Gastroesophageal sphincter (tissue), 4 donors: ENCODE data around the gene AGRP. TPM values are rescaled to one million over a fixed set of nuclear protein-coding genes. Genes with fewer than 3 reads are reported as not detected.

Experiments used
- ATAC-seq: fragments of 150-250 bp; one replicate; pipeline ENCODE4 v1.9.1; 2016; ENCODE audit warnings: mild to moderate bottlenecking, moderate library complexity
- H3K27ac ChIP-seq, 4 donors: fragments of 200-600 bp; sonication (generic) in 3 of 4; 1 replicate in 3 of 4; 2 replicates in 1 of 4; pipeline ENCODE4 v1.5.1; 2016 to 2019
- H3K27me3 ChIP-seq: fragments of 200-600 bp; sonication (generic); one replicate; pipeline ENCODE4 v1.5.1; 2019
- H3K36me3 ChIP-seq, 2 donors: fragments of 200-600 bp; sonication (generic); one replicate each; pipeline ENCODE4 v1.5.1; 2019; ENCODE audit warnings: control low read depth in 1 of 2
- H3K4me1 ChIP-seq, 3 donors: fragments of 200-600 bp; sonication (generic); 1 replicate in 2 of 3; 2 replicates in 1 of 3; pipeline ENCODE4 v1.5.1; 2016 to 2019; ENCODE audit warnings: control low read depth in 2 of 3
- H3K4me3 ChIP-seq, 2 donors: fragments of 200-600 bp; sonication (generic); one replicate each; pipeline ENCODE4 v1.5.1; 2019; ENCODE audit warnings: mild to moderate bottlenecking in 1 of 2, moderate library complexity in 1 of 2
- H3K9me3 ChIP-seq, 3 donors: fragments of 200-600 bp; sonication (generic); one replicate each; pipeline ENCODE4 v1.5.1; 2017 to 2019; ENCODE audit warnings: control low read depth in 2 of 3
- CTCF ChIP-seq, 4 experiments: fragments of 200-600 bp in 2 of 4; fragments of 450-650 bp in 2 of 4; sonication (generic) in 1 of 4; IDR thresholded peaks; one replicate each; pipeline ENCODE4 v1.5.1; 2017 to 2019; ENCODE audit warnings: antibody characterized with exemption in 4 of 4, mild to moderate bottlenecking in 2 of 4, moderate library complexity in 2 of 4
- EP300 ChIP-seq: sonication (generic); formaldehyde crosslinking; IDR thresholded peaks from one replicate; pipeline ENCODE4 v1.6.1; 2017; ENCODE audit warnings: antibody characterized with exemption, mild to moderate bottlenecking
- POLR2A ChIP-seq, 2 donors: fragments of 450-650 bp; IDR thresholded peaks; one replicate each; pipeline ENCODE4 v1.6.1; 2017; ENCODE audit warnings: antibody characterized with exemption in 2 of 2, mild to moderate bottlenecking in 2 of 2, moderate library complexity in 1 of 2
- POLR2AphosphoS5 ChIP-seq: sonication (generic); formaldehyde crosslinking; IDR thresholded peaks from one replicate; pipeline ENCODE4 v1.6.1; 2017; ENCODE audit warnings: antibody characterized with exemption
- WGBS, 2 donors: methylation state at CpG; one replicate each; pipeline ENCODE4 v1.1.5; 2018; ENCODE audit warnings: low coverage in 1 of 2; 5-methylcytosine and 5-hydroxymethylcytosine counted together
- total RNA-seq, 4 donors: library from RNA; depleted of rRNA; stranded (reverse); fragments of >200 nt; gene quantifications; one replicate each; pipeline ENCODE4 v1.1.0, GENCODE V29; 2016

The AGRP gene
- total RNA-seq, 4 donors from 2014 or later: not detected

GRCh38 chr16:67519242-67519641 lies 35.9 kb upstream of the AGRP start:
- TF ChIP-seq POLR2A (IDR thresholded peaks at IDR 0.05) (no peak), POLR2AphosphoS5 (no peak), CTCF (IDR thresholded peaks at IDR 0.05) (no peak), EP300 (no peak)

GRCh38 chr16:67518676-67519075 lies 35.3 kb upstream of the AGRP start:
- H3K27ac ChIP-seq: no peak overlapping the region
- H3K9me3 ChIP-seq: no peaks in the 10 kb centered on the region
- no peak for TF ChIP-seq POLR2AphosphoS5
- no peak for TF ChIP-seq EP300
- TF ChIP-seq CTCF (IDR thresholded peaks at IDR 0.05): no peak
- TF ChIP-seq POLR2A (IDR thresholded peaks at IDR 0.05): no peak
- no peaks in the 10 kb centered on the region for H3K36me3 ChIP-seq
- H3K4me3 ChIP-seq: no peak overlapping the region
- WGBS, 2 donors: 76 to 86% methylated on average over 1 to 5 of the region's 8 CpGs
- H3K27me3 ChIP-seq: no peaks in the 10 kb centered on the region
- ATAC-seq: no peak
- H3K4me1 ChIP-seq: peaks cover 0 to 15% (median 4%) of the 10 kb centered on the region in 3 donors

More at GRCh38 chr16:67519242-67519641, 35.9 kb upstream of the AGRP start:
- no peak for ATAC-seq
- WGBS, 2 donors: 59 to 70% methylated on average over 2 to 4 of the region's 4 CpGs
- no peak overlapping the region for H3K4me3 ChIP-seq
- H3K4me1 ChIP-seq: peaks cover 0 to 15% (median 4%) of the 10 kb centered on the region in 3 donors
- no peaks in the 10 kb centered on the region for H3K27me3 ChIP-seq
- no peaks in the 10 kb centered on the region for H3K9me3 ChIP-seq
- H3K36me3 ChIP-seq: no peaks in the 10 kb centered on the region
- H3K27ac ChIP-seq: no peak overlapping the region

GRCh38 chr16:67517661-67518423 lies 34.5 kb upstream of the AGRP start:
- no peak for ATAC-seq
- Histone ChIP-seq H3K27me3 (no peaks in the 10 kb centered on the region), H3K27ac (no peak overlapping the region), H3K4me1 (peaks cover 0 to 15% (median 4%) of the 10 kb centered on the region in 3 donors), H3K4me3 (no peak overlapping the region), H3K36me3 (no peaks in the 10 kb centered on the region), H3K9me3 (no peaks in the 10 kb centered on the region)
- 71 to 92% methylated on average over 2 to 6 of the region's 11 CpGs for WGBS, 2 donors
- no peak for TF ChIP-seq EP300
- TF ChIP-seq POLR2AphosphoS5: no peak
- no peak for TF ChIP-seq CTCF (IDR thresholded peaks at IDR 0.05)
- TF ChIP-seq POLR2A (IDR thresholded peaks at IDR 0.05): no peak

- Histone ChIP-seq H3K36me3 (no peaks in the 10 kb centered on the region), H3K27me3 (no peaks in the 10 kb centered on the region), H3K27ac (no peak overlapping the region), H3K4me1 (peaks cover 0 to 14% (median 4%) of the 10 kb centered on the region in 3 donors), H3K4me3 (no peak overlapping the region), H3K9me3 (no peaks in the 10 kb centered on the region)
- TF ChIP-seq POLR2AphosphoS5 (no peak), POLR2A (IDR thresholded peaks at IDR 0.05) (no peak), EP300 (no peak), CTCF (IDR thresholded peaks at IDR 0.05) (no peak)
- no peak for ATAC-seq
- whole genome bisulfite sequencing, 2 donors: 72 to 79% methylated on average over 3 of the region's 3 CpGs
Observed at GRCh38 chr16:67517155-67517445, 33.8 kb upstream of the AGRP start.
